GM18867 (cell line): ENCODE measurements around the gene PRKG1.
"Not testable (repeated sequence)": the region's sequence is repeated elsewhere in the genome, so short reads cannot be mapped to it uniquely, and the experiment has no call there.

Source experiments
- ATAC-seq: cut with Tn5 transposase; IDR thresholded peaks from one replicate; pipeline ENCODE4 v1.9.1; 2021; ENCODE audit warnings: mild to moderate bottlenecking, moderate library complexity; ENCODE audit not compliant: unreplicated experiment

PRKG1 gene

DNA sequence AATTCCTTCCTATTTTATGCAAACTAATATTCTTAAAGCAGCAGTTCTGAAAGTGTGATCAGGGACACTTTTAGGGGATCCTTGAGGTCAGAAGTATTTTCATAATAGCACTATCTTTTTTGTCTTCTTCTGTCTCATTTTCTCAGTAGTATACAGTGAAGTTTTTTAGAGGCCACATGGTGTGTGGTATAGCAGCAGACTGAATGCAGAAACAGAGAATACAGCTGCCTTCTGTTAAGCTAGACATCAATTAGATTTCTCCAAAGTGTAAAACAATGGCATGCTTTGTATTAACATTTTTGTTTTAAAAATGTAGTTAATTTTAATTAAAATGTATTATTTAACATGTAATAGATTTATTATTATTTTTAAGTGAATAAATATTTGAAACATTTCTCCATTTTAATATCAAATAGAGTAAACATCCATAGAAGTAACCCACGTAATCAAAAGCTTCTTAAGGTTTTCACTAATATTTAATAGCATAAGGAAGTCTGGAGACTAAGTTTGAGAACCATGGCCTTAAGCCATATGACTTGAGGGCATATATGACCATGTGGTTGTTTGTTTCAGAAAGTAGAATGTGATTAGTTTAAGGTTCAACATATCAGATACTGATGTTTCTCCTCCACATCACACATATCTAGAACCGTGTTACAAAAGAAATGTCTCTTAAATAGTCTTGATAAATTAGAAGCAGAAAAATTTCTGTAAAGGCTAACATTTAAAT, 94.0 kb downstream of the PRKG1 start:
- no peak for ATAC-seq

DNA sequence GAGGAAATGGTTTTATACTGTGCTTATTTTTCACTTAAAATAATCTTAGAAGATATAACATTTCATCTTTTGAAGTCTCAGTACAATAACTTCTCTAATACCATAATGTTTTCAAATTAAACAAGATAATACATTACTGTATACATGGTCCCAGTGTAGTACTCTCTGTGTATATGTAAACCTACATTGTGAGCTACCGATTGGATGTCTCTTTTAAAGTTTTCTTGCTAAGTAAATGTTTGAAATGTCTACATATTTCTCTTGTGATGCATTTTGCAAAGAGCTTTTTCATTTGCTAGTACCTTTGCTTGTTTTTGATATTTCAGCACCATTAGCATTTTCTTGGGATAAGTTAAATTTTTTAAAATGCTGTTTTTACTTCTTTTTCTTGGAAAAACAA, 94.8 kb downstream of the PRKG1 start:
- no peak for ATAC-seq

DNA sequence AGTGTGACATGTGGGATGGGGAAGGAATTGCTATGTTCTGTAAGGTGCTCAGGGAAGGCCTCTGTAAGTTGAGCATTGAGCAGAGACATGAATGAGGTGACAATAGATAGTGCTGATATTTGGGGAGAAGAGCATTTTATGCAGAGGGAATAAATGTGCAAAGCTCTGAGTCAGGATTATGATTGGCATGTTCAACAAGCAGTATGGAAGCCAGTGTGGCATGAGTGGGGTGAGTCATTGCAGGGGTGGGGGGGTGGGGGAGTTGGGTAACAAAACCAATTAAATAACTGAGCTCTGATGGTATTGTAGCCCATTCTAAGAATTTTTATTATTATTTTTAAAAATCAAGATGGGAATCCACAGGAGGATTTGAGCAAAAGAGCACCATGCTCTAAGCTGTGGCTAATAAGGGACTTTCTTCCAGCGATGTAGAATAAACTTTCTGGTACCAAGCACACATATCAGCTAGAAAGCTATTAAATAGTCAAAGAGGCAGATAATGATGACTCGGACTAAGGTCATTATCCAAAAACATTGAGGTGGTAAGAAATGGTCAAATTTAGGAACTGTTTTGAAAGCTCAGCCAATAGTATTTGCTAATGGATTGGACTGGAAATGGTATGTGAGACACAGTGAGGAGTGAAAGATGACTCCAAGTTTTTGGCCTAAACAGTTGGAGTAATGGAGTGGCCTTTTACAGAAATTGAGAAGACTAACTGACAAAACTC, 96.4 kb downstream of the PRKG1 start:
- ATAC-seq: no peak

DNA sequence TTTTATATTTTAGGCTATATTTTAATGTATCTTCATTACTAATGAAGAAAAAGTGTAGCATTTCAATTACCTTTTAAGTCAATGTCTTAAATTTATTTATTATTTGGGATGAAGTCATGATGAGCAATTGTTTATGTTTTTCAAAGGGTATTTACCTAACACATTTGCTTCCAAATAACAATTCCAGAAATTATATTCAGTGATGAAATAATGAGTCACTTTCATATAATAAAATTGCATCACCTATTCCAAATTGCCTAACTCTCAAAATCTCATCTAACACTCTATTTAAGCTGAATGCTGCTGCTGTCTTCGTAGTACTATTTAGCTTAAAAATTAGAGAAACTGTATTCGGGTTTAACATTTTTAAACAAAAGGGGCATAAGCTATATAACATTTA, 97.7 kb downstream of the PRKG1 start:
- ATAC-seq: no peak

DNA sequence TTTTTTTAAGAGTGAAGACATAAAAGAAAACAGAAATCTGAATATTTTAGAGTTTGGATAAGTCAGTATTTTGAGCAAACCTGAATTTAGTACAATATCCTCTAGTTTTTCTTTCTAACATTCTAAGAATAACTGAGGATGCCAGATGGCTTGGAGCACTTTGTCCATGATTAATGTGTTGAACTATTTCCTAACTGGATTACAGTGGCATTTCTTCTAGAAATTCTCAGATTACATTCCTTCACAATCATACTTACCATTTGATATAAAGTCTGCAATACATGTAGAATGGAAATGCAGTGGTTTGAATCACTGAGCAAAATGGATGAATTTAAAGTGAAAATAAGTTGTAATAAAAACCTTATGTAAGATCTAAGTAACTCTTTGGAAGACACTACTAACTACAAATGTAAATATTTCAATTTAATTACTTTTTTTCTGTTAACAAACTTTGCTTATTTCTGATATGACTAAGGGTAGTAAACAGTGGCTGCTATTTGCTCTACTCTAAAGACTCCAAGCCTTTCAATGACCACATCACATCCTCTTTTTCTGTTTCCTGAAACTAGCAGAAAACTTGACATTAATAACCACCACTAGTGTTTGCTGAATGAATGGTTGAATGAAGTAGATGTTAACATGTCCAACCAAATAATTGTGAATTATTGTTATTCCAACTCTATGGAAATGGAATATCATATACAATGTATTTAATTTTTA, 102.8 kb downstream of the PRKG1 start:
- no peak for ATAC-seq

DNA sequence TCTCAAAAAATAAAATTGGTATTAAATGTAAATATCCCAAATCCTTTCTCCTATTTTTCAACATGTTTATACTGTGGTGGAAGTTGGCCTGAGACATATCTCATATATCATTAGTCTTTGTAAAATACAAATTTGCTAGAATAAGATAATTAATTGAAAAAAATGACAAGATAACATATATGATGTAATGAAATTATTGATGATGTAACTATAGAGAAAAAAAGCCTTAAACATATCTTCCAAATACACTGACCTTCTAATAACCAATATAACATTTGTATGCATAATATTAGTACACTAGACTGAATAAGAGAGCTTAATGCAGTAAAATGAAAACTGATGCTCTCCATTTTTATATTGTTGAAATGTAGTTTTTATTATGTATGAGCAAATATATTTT, 104.3 kb downstream of the PRKG1 start:
- no peak for ATAC-seq

DNA sequence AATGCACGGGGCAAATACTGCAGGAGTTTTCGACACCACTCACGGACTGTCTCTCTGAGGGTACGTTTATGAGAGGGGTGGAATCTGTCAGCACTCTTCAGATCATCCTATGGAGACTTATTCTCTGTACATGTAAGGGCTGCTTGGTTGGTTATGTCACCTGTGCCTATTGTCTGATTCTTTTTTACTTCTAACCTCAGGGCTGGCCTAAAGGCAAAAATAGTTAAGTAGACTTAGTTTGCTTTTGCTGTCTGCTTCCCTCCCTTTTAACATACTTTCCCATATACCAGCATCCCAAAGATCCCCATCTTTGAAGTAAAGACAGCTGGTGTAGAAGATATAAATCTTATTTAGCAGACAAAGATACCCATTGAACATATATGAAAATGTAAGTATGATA, 105.9 kb downstream of the PRKG1 start:
- no peak for ATAC-seq

DNA sequence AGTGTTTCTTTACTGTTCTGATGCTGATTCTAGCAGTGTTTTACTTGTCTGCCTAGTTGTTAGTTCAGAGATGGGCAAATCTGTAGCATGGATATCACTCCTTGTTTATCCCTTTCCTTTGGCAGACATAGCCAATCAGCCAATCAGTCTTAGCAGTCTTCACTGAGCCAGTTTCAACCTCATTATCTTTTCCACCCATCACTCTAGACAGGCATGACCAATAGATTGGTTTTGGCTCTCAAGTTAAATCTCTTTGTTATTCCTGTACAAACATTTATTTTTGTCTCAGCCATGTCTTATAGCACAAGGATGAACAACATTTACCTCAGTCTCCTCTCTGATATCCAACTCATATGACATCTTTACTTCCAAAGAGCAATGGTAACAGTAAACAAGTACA, 109.5 kb downstream of the PRKG1 start:
- ATAC-seq: no peak

DNA sequence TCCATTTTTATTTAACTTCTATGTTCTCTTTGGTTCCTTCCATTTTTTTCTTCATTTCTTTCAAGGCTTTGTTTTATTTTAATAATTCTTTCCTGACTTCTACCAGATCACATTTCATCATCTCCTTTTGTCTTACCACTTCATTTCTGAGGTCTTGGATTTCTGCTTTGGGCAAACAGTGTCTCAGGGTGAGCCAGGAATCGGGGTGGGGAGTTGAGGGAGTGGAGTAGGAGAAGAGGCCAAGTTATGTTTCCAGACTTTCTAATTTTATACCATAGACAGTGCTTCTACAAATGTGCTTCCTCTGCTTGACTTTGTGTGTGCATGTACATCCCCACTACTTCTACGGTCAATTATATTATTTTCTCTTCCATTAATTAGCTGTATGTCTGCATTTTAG, 112.1 kb downstream of the PRKG1 start:
- no peak for ATAC-seq

DNA sequence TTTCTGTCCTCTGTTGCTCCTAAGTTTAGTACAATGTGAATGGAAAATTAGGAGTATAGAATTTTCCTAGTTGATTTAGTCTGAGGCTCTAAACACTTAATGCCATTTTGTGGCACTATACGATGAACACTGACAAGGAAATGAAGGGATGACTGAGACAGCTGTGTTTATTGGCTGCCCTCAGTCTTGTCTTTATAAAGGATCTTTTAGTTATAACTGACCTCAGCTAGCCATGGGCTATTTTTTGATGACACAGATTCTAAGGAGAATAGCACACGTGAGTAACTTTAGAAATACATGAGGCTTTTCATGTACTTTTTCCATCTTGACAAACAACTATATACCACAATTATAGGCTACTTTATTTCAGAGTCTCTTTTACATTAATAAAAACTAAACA, 113.7 kb downstream of the PRKG1 start:
- no peak for ATAC-seq

DNA sequence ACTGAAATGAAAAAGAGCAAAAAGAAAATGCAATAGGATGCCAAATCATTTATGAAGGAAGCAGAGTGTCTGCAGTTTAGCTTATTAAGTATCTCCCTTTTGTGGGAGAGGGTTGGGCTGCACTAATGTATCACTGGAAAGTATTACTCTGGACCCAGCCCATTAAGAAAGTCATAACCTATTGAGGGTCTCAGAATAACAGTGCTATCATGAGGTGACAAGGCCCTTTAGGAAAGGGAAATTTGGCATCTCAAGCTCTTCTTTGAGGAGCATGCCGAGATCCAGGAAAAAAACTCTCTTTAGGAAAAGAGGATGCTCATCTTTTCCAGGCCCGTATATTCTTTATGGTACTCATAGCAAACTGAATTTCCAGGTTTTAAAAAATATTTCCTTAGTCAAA, 114.6 kb downstream of the PRKG1 start:
- ATAC-seq: no peak

DNA sequence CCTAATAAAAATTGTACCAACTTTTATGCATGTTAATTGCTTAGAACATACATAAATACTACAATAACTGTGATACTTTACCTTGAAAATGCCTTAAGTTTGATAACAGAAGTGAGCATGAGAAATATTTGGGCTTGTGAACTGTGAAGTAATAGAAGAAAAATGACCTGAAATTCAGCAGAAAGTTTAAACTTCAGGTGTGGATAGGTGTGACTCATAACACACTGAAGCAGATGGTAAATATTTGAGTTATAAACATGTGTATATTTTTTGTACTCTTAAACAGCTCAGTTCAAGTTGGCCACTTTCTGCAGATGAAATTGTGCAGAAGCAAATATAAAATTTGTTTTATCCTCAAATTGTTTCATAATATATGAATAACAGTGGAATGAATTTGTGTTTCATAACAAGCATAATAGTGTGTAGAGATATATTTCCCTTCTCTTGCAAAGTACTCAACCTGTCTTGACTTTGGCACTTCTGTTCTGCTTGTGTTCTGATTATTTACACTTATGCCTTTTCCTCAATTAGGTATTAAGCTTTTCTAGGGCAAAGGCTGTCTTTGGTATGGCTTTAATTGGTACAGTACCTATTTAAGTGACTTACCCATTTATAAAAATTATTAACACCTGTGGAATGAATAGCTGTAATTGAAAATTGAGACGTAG, 122.4 kb downstream of the PRKG1 start:
- no peak for ATAC-seq

DNA sequence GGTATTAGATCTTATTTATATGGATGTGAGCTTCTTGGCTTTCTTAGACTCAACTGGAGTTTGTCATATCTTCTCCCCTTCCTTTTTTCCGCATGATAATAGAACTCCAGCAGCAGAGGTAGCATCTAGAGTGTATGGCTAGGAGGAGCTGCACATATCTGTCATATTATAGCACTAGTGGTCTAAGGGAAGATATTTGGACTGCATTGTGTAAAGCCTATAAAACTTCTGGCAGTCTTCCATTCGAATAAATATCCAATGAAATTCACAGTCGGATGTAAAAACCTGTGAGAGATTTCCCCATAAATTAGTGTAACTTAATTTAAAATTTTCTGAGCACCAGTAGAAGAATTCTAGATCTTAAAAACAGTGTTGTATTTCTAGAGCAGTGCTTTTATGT, 123.9 kb downstream of the PRKG1 start:
- no peak for ATAC-seq

DNA sequence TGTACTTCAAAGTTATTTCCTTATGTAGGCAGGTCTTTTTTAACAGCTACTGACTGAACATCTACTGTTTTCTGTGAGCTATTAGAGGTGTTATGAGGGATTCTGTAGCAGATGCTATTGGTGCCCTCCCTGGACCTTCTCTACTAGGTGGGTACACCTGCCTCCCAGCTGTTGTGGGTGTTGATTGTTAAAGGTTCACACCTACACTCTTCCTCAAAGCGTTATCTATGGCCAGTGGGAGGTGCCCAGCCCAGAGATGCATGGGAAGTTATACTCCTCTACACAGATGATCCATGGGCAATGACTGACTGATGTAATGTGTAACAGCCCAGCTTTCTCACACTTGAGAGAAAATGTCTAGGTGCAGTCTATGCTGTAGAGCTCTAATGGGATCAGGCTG, 127.7 kb downstream of the PRKG1 start:
- ATAC-seq: no peak

DNA sequence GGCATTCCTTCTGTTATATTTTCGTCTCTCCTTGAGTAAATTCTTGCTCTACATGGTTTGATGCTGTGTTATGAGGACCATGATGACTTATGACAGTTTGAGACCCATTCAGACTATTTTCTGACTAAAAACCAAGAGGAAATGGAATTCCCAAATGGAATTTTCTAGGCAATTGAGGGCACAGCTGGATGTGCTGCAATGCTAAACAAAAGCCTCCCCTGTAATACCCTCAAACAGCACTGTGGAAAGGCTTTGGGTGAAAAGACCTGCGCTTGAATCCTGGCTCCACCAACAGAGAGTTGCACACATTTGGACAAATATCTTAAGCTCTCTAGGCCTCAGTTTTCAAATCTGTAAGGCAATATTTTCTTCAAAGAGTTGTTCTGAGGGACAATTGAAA, 129.1 kb downstream of the PRKG1 start:
- ATAC-seq: no peak

DNA sequence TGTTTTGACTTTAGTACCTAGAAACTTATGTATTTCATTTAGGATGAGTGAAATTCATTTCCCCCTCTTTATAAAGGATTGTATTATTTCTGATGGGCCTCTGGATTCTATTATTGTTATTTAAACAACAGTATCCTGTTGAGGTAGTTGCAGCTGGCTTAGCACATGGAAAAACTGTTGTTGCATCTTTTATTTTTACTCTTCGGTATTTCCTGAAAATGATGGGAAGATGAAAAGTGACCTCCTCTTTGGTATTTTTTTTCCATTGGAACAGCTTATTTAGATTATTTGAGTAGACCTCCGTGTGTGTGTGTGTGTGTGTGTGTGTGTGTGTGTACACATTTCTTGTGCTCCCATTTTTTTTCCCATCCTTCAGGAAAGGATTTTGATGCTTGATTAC, 129.8 kb downstream of the PRKG1 start:
- no peak for ATAC-seq

DNA sequence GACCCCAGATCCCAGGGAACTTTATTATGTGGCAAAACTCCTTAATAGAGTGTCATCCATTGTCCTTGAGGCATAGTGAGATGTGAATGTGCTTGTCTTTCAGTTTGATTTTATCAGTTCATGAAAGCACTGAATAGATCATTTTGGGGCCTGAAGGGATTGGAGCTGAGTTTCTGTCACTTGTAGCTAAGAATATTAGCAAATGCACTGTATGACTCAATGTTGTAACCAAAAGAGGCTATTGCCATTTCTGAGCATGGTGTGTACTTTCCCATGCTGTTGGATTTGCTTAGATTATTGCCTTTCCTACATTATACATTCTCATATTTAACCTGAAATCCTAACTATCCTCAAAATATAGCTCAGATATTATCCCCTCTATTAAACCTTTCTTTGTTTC, 130.4 kb downstream of the PRKG1 start:
- ATAC-seq: no peak

DNA sequence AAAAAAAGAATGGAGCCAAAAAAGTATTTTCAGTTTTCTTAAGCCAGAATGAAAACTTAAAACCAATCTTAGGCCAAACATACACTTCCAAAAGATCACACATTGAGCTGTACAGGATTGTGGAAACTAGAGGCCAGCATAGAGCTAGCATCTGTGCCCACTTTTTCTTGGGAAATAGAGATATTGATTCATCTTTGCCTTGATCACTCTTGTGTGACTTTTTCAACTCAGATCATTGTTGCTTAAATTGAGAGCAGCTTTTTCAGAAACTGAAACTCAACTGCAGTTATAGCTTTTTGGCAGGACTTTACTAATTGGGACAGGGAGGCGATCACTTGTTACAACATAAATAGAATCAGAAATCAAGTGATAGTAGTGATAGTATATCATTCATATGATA, 132.2 kb downstream of the PRKG1 start:
- ATAC-seq: no peak

DNA sequence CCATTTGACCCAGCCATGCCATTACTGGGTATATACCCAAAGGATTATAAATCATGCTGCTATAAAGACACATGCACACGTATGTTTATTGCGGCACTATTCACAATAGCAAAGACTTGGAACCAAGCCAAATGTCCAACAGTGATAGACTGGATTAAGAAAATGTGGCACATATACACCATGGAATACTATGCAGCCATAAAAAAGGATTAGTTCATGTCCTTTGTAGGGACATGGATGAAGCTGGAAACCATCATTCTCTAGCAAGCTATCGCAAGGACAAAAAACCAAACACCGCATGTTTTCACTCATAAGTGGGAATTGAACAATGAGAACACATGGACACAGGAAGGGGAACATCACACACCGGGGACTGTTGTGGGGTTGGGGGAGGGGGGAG, 138.7 kb downstream of the PRKG1 start:
- ATAC-seq: not testable (repeated sequence)

DNA sequence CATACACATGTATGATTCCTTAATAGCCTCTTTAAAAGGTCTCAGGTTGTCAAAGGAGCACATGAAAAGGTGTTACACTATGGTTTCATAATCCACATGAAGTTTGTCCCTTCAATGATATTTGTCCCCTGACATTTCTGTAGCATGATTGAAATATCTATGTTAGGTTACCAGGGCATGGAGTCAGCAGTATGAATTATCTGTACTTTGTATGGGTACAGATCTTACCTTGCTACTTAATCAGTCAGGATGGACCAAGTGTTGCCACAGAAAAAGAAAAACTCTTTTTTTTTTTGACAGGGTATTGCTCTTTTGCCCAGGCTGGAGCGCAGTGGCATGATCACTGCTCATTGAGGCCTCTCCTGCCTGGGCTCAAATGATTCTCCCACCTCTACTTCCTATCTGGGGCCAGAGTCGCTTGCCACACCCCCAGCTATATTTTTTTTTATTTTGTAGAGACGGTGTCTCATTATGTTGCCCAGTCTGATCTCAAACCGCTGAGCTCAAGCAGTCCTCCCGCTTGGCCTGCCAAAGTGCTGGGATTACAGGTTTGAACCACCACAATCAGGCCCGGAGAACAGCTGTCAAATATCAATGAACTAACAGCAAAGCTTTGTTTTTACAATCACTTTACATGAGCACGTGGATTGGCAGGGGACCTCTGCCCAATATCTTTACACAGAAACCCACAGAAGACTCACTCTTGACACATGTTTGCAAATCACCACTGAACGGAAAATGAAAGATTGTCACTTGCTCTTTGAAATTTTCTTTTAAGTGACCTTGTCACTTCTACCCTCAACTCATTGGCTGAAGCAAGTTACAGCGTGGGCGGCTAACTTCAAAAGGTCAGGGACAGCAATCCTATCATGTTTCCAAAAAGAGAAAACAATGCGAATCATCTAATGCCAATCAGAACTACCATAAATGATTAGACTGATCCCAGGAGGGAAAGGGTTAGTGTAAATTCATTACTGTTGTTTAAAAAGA, 140.2 kb downstream of the PRKG1 start:
- no peak for ATAC-seq
